Measurements from ENCODE around the gene MPRIP.
"Not testable (repeated sequence)": the region's sequence is repeated elsewhere in the genome, so short reads cannot be mapped to it uniquely, and the experiment has no call there.

The MPRIP gene

DNA sequence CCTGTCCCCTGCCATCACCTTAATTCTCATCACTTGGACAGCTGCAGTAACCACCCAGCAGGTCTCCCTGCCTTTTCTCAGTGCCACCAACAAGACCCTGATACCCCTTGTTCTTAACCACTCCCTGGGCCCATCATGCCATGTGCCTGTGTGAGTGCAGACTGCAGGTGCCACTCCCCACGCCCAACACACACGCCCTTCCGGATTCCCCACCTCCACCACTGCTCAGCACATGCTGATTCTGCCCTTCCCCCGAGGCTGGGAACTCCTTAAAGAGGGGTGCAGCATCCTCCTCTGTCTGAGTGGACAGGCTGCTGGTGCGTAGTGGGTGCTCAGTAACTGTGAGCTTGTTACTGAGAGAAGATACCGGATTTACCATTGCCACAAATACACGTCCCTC lies 111.5 kb downstream of the MPRIP start:
- no peak for DNase-seq

DNA sequence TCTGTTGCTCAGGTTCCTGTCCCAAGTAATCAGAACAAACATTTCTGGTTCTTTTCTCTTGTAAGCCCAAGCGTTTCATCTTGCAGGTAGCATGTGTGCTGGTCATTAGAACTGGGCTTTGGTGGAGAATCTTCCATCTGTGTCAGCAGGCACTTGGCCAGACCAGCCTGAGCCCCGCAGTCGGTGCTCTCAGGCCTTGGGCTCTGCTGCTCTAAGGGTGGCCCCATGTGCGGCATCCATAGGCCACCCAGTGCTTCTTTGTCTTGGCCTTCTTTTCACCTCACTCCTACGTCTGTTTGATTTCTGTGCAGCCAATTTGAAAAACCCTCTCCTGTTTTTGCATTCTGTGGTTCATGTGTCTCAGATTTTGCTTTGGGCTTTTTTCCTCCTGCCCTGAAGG lies 112.3 kb downstream of the MPRIP start:
- no peak for DNase-seq

DNA sequence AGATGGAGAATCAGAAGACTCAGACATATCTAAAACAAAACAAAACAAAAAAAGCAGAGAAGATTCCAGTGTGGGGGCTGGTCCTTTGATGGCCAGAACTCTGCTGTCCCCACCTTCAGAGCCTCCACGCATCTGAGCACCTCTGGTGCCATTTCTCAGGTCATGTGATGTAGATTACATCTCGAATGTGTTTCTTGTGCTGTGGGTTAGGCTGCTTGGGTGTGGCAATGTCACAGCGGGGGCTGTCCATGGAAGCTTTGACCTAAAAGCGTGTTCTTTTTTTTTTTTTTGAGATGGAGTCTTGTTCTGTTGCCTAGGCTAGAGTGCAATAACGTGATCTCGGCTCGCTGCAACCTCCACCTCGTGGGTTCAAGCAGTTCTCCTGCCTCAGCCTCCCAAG lies 112.7 kb downstream of the MPRIP start:
- no peak for DNase-seq

DNA sequence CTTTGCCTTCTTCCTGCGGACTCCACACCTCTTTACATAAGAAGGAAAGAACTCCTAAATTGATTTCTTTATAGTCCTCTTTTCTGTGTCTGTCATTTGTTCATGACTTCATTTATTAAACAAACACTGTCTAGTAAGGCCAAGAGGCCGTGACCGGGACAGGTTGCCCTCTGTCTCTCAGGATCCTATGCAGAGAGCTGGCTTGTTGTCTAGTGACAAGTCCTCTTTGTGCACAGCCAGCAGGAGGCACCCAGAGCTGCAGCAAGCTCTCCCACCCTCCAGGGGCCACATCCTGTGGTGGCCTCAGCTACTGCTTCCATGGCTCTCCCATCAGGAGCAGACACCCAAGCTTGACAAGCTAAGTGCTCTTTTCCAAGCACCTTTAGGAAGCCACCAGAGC lies 113.3 kb downstream of the MPRIP start:
- no peak for DNase-seq

DNA sequence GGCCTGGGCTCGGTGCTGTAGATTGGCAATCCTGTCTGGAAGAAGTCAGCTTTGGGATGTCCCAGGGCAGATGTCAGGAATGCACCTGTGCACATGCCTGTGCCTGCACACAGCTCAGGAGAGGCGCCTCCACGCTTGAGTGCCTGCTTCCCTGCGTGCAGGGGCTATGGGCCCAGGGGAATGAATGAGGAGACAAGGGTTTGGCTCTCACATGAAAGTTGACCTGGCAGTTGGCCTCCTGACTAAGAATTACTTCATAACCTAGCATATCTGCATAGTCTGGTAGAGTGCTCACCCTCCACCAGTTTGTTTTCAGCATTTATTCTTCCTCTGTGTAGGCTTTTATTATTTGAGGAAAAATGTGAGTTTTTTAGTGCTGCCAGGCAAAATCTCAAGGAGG lies 113.8 kb downstream of the MPRIP start:
- DNase-seq, result no peak

DNA sequence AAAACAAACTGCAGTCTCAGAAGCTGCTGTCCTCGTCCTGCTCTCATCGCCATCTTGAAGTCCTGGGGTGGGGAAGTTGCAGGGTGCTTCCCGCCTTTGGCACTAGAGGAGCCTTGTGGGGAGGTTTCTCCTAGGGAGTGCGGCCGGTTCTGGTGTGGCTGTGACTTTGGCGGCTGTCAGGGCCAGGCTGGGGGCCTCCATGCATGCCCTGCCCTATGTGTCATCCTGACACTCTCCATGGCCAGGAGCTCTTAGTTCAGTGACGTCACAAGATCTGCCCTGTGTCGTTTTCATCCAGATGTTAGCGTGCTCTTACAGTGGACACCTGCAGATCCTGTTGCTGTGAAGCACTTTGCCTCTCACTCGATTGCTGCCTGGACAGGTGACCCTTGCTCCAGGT lies 114.3 kb downstream of the MPRIP start:
- DNase-seq, result no peak

DNA sequence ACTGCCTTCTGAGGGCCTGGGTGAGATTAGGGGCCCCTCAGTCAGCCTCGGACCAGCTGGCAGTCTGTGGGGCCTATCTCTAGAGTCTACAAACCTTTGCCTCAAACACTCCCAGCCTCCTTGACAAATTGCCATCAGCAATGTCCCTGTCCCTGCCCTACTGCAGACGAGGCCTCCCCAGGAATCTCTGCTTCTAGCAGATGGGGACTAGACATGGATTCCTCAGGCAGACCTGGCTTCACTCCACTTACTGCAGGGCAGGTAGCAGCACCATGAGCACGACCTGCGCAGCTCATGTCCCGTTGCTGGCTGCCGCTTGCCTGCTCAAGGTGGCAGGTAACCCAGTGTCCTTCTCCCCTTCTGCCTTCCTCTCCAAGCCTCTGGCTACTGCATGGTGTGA lies 114.8 kb downstream of the MPRIP start:
- DNase-seq, result no peak

DNA sequence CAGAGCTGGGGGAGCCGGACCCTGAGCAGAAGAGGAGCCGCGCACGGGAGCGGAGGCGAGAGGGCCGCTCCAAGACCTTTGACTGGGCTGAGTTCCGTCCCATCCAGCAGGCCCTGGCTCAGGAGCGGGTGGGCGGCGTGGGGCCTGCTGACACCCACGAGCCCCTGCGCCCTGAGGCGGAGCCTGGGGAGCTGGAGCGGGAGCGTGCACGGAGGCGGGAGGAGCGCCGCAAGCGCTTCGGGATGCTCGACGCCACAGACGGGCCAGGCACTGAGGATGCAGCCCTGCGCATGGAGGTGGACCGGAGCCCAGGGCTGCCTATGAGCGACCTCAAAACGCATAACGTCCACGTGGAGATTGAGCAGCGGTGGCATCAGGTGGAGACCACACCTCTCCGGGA lies 116.2 kb downstream of the MPRIP start:
- not testable (repeated sequence) for DNase-seq

DNA sequence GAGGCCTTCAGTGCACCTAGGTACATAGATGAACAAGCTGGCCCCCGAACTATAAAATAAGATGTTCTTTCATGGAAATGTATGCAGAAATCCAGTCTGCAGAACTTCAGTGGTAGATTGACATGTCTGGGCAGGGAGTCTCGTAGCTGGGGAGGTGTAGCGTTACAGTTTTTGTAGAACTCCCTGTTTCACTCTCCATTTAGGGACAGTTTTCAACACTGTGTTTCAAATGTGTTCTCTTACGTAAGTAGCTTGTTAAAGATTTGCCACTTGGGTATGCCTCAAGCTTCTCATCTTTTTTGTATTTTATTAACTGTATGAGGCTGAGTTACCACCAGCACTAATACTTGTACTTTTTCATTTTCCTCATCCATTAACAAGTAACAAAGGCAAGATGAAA lies 117.3 kb downstream of the MPRIP start:
- no peak for DNase-seq

DNA sequence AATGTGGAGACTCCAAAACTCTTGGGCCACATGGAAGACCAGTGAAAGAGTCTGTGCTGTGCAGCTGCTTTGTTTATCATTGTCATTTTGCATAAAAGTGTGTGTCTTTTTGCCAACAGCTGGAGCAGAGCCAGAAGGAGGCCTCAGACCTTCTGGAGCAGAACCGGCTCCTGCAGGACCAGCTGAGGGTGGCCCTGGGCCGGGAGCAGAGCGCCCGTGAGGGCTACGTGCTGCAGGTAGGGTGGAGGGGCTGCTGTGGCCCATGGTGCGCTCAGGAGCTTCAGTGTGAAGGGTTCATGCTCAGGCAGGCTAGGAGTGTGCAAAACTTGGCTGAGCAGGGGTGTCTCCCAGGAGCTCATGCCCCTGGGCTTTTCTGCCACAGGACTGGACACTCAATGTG lies 118.9 kb downstream of the MPRIP start:
- DNase-seq, result no peak

DNA sequence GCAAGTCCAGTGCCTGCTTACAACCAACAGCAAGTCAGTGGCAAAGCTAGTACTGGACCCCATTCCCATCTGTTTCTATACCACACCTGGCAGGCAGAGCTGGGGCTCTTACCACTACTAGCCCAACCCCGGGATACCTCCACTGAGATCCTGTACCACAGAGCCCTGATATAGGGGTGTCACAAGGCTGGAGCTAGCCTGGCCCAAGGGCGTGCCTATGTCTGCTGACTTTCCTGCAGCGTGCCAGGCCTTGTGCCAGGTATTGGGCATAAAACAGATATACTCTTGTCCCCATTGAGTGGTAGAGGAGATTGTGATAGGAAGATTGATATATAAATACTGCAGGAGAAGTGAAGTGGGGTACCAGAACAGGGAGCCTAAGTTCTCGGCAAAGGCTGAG lies 119.5 kb downstream of the MPRIP start:
- no peak for DNase-seq

DNA sequence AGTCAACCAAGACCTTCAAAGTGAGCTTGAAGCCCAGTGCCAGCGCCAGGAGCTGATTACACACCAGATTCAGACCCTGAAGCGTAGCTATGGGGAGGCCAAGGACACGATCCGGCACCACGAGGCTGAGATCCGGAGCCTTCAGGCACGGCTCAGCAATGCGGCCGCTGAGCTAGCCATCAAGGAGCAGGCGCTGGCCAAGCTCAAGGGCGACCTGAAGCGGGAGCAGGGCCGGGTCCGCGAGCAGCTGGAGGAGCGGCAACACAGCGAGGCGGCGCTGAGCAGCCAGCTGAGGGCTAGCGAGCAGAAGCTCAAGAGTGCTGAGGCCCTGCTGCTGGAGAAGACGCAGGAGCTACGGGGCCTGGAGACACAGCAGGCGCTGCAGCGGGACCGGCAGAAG lies 121.9 kb downstream of the MPRIP start:
- no peak for DNase-seq

DNA sequence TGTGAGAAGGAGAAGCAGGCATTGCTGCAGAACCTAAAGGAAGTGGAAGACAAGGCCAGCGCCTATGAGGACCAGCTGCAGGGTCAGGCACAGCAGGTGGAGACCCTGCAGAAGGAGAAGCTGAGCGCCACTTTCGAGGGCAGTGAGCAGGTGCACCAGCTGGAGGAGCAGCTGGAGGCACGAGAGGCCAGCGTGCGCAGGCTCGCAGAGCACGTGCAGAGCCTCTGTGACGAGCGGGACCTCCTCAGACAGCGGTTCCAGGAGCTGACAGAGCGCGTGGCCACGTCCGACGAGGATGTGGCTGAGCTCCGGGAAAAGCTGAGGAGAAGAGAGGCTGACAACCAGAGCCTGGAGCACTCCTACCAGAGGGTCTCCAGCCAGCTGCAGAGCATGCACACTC lies 122.4 kb downstream of the MPRIP start:
- DNase-seq, result no peak

DNA sequence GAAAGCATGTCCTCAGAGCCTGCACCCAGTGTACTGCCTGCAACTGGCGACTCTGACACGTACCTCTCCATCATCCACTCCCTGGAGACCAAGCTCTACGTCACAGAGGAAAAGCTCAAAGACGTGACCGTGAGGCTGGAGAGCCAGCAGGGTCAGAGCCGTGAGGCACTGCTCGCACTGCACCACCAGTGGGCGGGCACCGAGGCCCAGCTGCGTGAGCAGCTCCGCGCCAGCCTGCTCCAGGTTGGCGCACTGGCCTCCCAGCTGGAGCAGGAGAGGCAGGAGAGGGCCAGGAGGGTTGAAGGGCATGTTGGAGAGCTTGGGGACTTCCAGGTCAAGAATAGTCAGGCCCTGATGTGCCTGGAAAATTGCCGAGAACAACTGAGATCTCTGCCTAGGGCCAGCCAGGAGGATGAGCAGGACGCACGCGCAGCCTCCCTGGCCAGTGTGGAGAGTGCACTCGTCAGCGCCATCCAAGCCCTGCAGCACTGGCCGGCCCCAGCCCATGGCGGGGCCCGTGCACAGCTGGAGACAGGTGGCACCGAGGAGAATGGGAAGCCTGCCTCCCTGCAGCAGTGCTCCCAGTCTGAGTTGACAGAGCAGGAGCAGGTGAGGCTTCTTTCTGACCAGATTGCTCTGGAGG lies 123.5 kb downstream of the MPRIP start:
- no peak for DNase-seq

DNA sequence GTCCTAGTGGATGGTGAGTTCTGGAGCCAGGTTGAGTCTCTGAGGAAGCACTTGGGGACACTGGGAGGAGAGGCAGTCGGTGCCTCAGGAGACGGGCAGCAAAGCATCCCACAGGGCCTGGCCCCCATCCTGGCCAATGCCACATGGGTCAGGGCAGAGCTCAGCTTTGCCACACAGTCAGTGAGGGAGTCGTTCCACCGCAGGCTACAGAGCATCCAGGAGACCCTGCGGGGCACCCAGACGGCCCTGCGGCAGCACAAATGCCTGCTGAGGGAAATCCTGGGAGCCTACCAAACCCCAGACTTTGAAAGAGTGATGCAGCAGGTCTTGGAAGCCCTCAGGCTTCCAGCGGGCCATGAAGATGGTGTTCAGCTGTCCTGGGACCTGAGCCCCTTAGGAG lies 124.2 kb downstream of the MPRIP start:
- DNase-seq, result no peak

DNA sequence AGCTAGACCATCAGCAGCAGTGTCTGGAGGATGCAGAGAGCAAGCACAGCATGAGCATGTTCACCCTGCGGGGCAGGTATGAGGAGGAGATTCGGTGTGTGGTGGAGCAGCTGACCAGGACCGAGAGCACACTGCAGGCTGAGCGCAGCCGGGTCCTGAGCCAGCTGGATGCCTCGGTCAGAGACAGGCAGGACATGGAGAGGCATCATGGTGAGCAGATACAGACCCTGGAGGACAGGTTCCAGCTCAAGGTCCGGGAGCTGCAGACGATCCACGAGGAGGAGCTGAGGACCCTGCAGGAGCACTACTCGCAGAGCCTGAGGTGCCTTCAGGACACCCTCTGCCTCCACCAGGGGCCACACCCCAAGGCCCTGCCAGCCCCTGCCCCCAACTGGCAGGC lies 125.1 kb downstream of the MPRIP start:
- no peak for DNase-seq

DNA sequence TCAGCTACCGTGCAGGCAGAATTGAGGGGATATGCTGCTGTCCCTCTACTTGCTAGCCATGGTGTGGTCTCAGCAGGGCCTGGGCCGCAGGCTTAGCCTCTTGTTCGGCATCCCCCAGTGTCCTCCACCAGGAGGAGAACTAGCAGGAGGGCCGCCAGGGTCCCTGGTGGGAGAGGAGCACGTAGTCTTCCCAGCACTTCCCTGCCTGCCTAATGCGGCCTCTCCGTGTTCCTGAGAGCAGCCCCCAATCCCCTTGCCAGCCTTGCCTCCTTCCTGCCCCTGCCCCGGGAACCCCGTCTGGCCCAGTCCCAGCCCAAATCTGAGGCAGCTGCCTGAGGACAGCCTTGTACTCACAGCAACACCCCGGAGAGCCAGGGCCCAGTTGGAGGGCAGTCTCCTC lies 125.7 kb downstream of the MPRIP start:
- no peak for DNase-seq

DNA sequence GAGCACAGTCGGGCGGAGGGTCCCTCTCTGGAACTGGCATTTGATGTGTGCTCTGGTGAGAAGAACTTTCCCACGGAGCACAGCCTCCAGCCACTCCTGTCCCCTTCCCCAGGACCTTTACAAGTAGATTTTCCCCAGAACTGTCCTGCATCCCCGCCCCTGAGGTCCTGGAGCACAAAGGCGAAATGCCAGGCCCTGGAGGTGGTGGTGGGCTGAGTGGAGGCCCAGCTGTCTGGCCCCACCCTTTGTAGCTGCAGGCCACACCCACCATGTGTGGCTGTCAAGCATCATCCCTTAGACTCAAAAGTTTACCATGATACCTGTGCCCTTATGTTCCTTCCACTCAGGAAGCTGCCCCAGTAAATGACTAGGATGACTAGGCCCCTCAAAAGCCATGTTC lies 126.1 kb downstream of the MPRIP start:
- no peak for DNase-seq

DNA sequence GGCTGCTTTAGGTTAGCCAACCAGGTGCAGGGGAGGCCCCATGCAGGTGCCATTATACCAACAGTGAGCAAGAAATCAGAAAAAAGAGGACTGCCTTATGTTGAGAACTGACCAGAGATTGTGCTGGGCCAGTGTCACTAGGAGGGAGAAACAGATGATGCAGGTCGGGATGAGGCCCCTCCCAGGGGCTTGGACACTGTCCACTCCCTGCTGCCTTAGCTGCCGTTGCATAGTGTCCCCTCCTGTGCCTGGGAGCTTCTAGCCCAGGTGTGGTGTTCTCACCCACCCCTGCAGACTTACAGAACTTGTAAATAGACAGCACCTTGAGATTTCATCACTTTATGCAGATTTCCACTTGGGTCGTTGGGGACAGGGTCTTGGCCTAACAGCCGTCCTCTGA lies 127.1 kb downstream of the MPRIP start:
- DNase-seq, result no peak

DNA sequence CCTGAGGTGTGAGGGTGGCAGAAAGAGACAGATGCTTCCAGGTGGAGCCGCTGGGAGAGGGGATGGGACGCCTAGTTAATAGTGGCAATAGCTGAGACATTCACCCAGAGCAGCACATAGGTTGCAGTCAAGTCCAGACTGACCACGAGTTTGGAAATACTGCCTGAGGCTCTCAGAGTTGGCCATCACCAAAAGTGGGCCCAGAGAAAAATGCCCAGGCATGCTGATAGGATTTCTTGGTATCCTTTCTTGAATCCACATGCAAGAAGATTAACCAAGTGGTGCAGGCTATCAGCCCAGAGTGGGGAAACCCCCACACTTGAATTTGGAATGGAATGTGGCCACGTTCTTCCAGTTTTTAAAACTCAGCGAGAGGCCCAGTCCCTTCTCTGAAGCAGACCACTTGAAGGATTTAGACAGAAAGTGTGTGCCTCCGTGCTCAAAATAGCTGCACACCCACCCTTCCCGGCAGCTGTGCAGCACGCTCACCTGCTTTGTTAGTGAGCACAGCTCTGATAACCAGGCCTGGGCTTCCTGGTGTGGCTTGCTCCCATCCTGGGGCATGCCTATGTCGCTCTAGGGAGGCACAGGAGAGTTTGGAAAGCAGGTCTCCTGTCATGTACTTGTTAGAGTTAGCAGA lies 128.2 kb downstream of the MPRIP start:
- no peak for DNase-seq

DNA sequence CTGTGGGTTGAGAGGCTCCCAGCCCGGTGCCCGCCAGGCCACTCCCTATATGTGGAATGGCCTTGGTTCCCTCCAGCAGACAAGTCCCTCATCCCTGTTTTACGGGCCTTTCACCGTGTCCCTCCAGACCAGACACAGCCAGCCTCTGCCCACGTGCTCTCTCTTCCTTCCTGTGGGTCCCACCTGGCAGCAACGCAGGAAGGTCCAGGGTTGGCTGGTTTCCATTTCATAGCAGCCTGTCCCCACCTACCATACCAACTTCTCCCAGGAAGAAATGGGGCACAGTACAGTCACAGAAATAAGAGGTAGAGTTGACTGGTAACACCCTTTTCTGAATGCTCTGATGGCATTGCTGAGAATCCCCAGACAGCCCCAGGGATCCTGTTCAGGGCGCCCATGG lies 128.9 kb downstream of the MPRIP start:
- no peak for DNase-seq

DNA sequence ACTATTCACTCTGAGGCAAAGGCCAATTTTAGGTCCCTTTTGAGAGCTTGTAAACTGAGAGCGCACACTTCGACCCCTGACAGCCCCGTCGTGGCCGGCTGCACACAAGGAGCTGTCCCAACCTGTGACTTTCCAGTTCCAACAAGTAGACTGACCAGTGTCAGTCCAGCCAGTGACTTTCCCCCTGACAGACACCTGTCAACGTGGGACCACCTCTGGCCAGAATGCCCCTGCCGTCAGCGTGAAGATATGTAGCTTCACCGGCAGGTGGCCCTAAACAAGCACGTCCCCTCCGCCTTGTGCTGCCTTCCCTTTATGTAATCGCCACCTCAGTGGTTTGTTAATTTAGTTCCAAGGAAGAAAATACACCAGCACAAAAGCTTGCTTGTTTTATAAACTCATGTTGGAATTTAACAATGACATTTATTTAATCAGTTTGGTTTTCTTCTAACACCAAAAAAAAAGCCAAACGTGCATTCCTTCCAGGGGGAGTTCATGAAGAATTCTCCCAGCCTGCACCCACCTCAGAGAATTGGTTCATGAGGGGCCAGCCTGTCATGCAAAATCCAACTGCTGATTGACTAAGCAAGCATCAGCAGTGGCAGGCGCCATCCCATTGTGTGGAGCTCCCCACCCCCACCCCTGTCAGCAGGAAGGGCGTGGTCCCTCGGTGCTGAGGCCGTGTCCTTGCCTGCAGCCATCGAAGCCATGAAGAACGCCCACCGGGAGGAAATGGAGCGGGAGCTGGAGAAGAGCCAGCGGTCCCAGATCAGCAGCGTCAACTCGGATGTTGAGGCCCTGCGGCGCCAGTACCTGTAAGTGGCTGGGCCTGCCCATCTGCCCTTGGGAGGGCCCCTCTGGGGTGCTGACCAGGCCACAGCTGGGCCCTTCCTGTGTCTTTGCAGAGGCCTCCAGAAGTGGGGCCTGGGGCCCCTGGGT lies 130.0 kb downstream of the MPRIP start:
- no peak for DNase-seq

DNA sequence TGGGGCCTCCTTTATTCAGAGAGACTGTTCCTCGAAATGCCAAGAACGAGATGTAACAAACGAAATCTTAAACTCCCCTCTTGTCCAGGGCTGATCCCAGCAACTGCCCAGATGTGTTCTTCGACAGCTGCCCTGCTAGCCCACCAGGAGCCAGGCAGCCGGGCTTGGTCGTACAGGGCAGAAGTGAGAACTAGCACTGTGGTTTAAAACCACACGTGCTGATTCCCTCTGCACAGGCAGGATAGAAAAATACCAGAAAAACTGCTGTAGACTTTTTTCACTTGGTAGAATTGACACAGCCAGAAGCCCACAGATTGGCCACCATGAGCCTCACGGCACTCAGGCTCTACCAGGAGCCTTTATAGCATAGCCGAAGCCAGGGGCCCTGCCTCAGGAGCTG lies 130.7 kb downstream of the MPRIP start:
- DNase-seq, result no peak

DNA sequence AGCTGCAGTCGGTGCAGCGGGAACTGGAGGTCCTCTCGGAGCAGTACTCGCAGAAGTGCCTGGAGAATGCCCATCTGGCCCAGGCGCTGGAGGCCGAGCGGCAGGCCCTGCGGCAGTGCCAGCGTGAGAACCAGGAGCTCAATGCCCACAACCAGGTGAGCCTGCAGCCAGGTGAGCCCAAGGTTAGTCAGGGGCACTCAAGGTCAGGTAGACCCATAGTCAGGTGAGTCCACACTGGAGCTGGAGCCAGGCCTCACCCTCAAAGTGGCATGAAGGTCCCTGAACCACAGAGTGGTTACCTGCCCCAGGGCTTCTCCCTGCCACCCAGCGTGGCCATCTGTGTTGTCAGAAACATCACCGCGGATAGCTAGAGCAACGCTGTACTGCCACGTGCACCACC lies 131.7 kb downstream of the MPRIP start:
- no peak for DNase-seq
